Colonic mucosa (tissue), 4 donors: Measurements from ENCODE around the gene ADGRL3. TPM values are rescaled to one million over a fixed set of nuclear protein-coding genes. Genes with fewer than 3 reads are reported as not detected.

Experiments used
- DNase-seq: peaks from one replicate; pipeline ENCODE4 v3.0.0-alpha.2; 2020
- H3K27ac ChIP-seq: fragments of 200-600 bp; one replicate; pipeline ENCODE4 v1.8.0; 2021
- H3K27me3 ChIP-seq: fragments of 200-600 bp; one replicate; pipeline ENCODE4 v1.8.0; 2021
- H3K36me3 ChIP-seq: fragments of 200-600 bp; one replicate; pipeline ENCODE4 v1.8.0; 2021
- H3K4me1 ChIP-seq: fragments of 200-600 bp; one replicate; pipeline ENCODE4 v1.8.0; 2021; ENCODE audit warnings: mild to moderate bottlenecking
- H3K4me3 ChIP-seq: fragments of 200-600 bp; one replicate; pipeline ENCODE4 v1.8.0; 2021
- H3K9ac ChIP-seq, 2 donors: one replicate each; pipeline ENCODE4 v1.7.0; 2013; ENCODE audit warnings: control low read depth in 2 of 2, low read depth in 2 of 2, low read length in 2 of 2
- H3K9me3 ChIP-seq: fragments of 200-600 bp; one replicate; pipeline ENCODE4 v1.8.0; 2021
- CTCF ChIP-seq: fragments of 200-600 bp; IDR thresholded peaks from one replicate; pipeline ENCODE4 v1.8.0; 2022; ENCODE audit warnings: antibody characterized with exemption, mild to moderate bottlenecking
- intact Hi-C: fragments of 100-400 bp; cut with DNase I; formaldehyde crosslinking; loops from one replicate; pipeline ENCODE4 v1.14.1; 2022
- total RNA-seq, 2 donors: library from RNA; stranded (reverse); fragmentation: NEBNext Ultra II Directional in 1 of 2; extraction: Animal tissue kit (Norgen Biotek cat#: 25700) in 1 of 2; gene quantifications; one replicate each; pipeline ENCODE4 v1.2.1, GENCODE V29; 2021
- donor health status: healthy.
- donor health status: DM: no; HTN: no; CAD: no.
- donor health status: DM: no; HTN: no; CAD: no.

The ADGRL3 gene
- total RNA-seq, 2 donors from 2014 or later = 4.1 to 4.4 TPM

GRCh38 chr4:61541459-61541858, 341.3 kb downstream of the ADGRL3 start:
- intact Hi-C loops = no loop called here
- Histone ChIP-seq H3K4me3 (no peak overlapping the region), H3K9ac (no peak overlapping the region), H3K36me3 (no peaks in the 10 kb centered on the region), H3K27me3 (no peaks in the 10 kb centered on the region), H3K4me1 (no peaks in the 10 kb centered on the region), H3K9me3 (no peaks in the 10 kb centered on the region), H3K27ac (peak overlapping the region; percentile 43)
- no peak for DNase-seq
- no peak for TF ChIP-seq CTCF

- Histone ChIP-seq H3K27me3 (no peaks in the 10 kb centered on the region), H3K9me3 (no peaks in the 10 kb centered on the region), H3K36me3 (no peaks in the 10 kb centered on the region), H3K4me1 (no peaks in the 10 kb centered on the region), H3K4me3 (no peak overlapping the region), H3K9ac (no peak overlapping the region), H3K27ac (no peak overlapping the region)
- no peak for TF ChIP-seq CTCF
- intact Hi-C loops = no loop called here
- DNase-seq = no peak
Observed at GRCh38 chr4:61543976-61544375, 343.9 kb downstream of the ADGRL3 start.

- DNase-seq = no peak
- Histone ChIP-seq H3K4me1 (no peaks in the 10 kb centered on the region), H3K27ac (no peak overlapping the region), H3K36me3 (no peaks in the 10 kb centered on the region), H3K9ac (no peak overlapping the region), H3K27me3 (no peaks in the 10 kb centered on the region), H3K4me3 (no peak overlapping the region), H3K9me3 (no peaks in the 10 kb centered on the region)
- intact Hi-C loops = no loop called here
- TF ChIP-seq CTCF = no peak
Observed at GRCh38 chr4:61545902-61546480, 345.9 kb downstream of the ADGRL3 start.

- H3K36me3 ChIP-seq = no peaks in the 10 kb centered on the region
- H3K4me3 ChIP-seq = no peak overlapping the region
- no peak overlapping the region for H3K9ac ChIP-seq
- intact Hi-C loops = no loop called here
- no peaks in the 10 kb centered on the region for H3K4me1 ChIP-seq
- H3K9me3 ChIP-seq = no peaks in the 10 kb centered on the region
- TF ChIP-seq CTCF = no peak
- no peak overlapping the region for H3K27ac ChIP-seq
- H3K27me3 ChIP-seq = no peaks in the 10 kb centered on the region
- DNase-seq = no peak
Observed at GRCh38 chr4:61549336-61549735, 349.2 kb downstream of the ADGRL3 start.

- Histone ChIP-seq H3K27me3 (no peaks in the 10 kb centered on the region), H3K9me3 (no peaks in the 10 kb centered on the region), H3K27ac (no peak overlapping the region), H3K9ac (no peak overlapping the region), H3K4me1 (no peaks in the 10 kb centered on the region), H3K36me3 (no peaks in the 10 kb centered on the region), H3K4me3 (no peak overlapping the region)
- no peak for TF ChIP-seq CTCF
- no peak for DNase-seq
- intact Hi-C loops = no loop called here
Observed at GRCh38 chr4:61553557-61554125, 353.5 kb downstream of the ADGRL3 start.
